Measurements from ENCODE around the gene KIAA1191. TPM values are rescaled to one million over a fixed set of nuclear protein-coding genes. Genes with fewer than 3 reads are reported as not detected.

The KIAA1191 gene
- total and polyA plus RNA-seq, 2 of the 8 experiments (the other 6 are each of a cell fraction or from before 2014, with no cell fraction given): 86.4 to 88.0 TPM

DNA sequence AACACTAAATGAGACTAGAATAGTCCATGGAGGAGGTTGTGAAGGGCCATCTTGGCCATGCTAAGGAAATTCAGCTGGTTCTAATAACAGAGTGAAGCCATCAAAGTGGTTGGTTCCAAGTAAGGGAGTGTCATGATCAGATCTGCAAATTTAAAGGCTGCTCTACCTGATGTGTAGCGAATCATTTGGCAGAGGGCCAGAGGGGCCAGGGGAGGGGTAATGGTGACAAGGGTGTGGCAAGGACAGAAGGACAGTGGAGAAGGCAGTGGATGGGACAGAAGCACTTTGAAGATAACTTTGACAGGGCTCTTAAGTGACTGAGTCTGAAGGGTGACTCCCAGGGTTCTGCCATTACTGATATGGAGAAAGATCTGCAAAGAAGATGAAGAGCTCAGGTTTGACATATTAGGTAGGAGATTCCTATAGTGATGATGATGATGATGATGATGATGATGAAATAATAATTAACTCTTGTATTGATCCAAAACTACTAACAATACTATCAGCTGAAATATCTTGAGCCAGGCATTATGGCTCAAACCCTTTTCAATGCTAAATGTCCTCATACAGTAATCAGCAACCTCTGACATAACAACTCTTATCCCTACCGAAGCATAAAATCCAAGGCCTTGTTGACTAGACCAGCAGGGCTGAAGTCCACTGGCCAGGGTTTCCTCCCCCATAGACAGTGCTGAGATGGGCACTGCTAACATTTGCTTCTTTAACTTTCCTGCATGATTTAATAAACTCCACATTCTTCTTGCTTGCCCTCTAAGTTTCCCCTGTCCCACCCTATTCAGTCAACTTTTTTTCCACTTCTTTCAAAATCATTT, 20.0 kb downstream of the KIAA1191 start (continued):
- TF ChIP-seq, protein P1, sequence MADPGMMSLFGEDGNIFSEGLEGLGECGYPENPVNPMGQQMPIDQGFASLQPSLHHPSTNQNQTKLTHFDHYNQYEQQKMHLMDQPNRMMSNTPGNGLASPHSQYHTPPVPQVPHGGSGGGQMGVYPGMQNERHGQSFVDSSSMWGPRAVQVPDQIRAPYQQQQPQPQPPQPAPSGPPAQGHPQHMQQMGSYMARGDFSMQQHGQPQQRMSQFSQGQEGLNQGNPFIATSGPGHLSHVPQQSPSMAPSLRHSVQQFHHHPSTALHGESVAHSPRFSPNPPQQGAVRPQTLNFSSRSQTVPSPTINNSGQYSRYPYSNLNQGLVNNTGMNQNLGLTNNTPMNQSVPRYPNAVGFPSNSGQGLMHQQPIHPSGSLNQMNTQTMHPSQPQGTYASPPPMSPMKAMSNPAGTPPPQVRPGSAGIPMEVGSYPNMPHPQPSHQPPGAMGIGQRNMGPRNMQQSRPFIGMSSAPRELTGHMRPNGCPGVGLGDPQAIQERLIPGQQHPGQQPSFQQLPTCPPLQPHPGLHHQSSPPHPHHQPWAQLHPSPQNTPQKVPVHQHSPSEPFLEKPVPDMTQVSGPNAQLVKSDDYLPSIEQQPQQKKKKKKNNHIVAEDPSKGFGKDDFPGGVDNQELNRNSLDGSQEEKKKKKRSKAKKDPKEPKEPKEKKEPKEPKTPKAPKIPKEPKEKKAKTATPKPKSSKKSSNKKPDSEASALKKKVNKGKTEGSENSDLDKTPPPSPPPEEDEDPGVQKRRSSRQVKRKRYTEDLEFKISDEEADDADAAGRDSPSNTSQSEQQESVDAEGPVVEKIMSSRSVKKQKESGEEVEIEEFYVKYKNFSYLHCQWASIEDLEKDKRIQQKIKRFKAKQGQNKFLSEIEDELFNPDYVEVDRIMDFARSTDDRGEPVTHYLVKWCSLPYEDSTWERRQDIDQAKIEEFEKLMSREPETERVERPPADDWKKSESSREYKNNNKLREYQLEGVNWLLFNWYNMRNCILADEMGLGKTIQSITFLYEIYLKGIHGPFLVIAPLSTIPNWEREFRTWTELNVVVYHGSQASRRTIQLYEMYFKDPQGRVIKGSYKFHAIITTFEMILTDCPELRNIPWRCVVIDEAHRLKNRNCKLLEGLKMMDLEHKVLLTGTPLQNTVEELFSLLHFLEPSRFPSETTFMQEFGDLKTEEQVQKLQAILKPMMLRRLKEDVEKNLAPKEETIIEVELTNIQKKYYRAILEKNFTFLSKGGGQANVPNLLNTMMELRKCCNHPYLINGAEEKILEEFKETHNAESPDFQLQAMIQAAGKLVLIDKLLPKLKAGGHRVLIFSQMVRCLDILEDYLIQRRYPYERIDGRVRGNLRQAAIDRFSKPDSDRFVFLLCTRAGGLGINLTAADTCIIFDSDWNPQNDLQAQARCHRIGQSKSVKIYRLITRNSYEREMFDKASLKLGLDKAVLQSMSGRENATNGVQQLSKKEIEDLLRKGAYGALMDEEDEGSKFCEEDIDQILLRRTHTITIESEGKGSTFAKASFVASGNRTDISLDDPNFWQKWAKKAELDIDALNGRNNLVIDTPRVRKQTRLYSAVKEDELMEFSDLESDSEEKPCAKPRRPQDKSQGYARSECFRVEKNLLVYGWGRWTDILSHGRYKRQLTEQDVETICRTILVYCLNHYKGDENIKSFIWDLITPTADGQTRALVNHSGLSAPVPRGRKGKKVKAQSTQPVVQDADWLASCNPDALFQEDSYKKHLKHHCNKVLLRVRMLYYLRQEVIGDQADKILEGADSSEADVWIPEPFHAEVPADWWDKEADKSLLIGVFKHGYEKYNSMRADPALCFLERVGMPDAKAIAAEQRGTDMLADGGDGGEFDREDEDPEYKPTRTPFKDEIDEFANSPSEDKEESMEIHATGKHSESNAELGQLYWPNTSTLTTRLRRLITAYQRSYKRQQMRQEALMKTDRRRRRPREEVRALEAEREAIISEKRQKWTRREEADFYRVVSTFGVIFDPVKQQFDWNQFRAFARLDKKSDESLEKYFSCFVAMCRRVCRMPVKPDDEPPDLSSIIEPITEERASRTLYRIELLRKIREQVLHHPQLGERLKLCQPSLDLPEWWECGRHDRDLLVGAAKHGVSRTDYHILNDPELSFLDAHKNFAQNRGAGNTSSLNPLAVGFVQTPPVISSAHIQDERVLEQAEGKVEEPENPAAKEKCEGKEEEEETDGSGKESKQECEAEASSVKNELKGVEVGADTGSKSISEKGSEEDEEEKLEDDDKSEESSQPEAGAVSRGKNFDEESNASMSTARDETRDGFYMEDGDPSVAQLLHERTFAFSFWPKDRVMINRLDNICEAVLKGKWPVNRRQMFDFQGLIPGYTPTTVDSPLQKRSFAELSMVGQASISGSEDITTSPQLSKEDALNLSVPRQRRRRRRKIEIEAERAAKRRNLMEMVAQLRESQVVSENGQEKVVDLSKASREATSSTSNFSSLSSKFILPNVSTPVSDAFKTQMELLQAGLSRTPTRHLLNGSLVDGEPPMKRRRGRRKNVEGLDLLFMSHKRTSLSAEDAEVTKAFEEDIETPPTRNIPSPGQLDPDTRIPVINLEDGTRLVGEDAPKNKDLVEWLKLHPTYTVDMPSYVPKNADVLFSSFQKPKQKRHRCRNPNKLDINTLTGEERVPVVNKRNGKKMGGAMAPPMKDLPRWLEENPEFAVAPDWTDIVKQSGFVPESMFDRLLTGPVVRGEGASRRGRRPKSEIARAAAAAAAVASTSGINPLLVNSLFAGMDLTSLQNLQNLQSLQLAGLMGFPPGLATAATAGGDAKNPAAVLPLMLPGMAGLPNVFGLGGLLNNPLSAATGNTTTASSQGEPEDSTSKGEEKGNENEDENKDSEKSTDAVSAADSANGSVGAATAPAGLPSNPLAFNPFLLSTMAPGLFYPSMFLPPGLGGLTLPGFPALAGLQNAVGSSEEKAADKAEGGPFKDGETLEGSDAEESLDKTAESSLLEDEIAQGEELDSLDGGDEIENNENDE (IDR thresholded peaks at IDR 0.05; ENCODE audit: insufficient replicate concordance, low read length): no peak
- no peak for TF ChIP-seq NRF1 (IDR thresholded peaks at IDR 0.05; ENCODE audit: low read depth, low read length)
- no peak for TF ChIP-seq KDM4A (IDR thresholded peaks at IDR 0.05; ENCODE audit: low read depth, low read length, severe bottlenecking)
